Endothelial cell of umbilical vein (primary cell): ENCODE results near the gene TBCC. TPM values are rescaled to one million over a fixed set of nuclear protein-coding genes. Genes with fewer than 3 reads are reported as not detected.

Source experiments
- BruUV-seq: library from RNA; stranded (reverse); fragments of 400-500 nt; replicated peaks from 2 replicates; lab custom pipeline; 2021; lab: Mats Ljungman, UMichigan
- CTCF ChIA-PET: fragments of 300-600, 350-600 bp; sonication (Branson Sonifier 250); formaldehyde crosslinking; loops from one replicate; lab custom pipeline; 2021; ENCODE audit warnings: antibody characterized with exemption, inconsistent platforms; lab: Charles Lee
- POLR2A ChIA-PET: fragments of 300-600, 350-600 bp; sonication (Branson Sonifier 250); formaldehyde crosslinking; loops from one replicate; lab custom pipeline; 2021; ENCODE audit warnings: antibody characterized with exemption, inconsistent platforms; lab: Charles Lee
- DNase-seq: peaks from one replicate; pipeline ENCODE4 v3.0.0-alpha.2; 2011; ENCODE audit warnings: low read depth, low spot score
- FAIRE-seq: peaks from 2 replicates; lab custom pipeline; 2011; peaks lifted over from hg19 to GRCh38; lab: Jason Lieb, UNC
- H2AFZ ChIP-seq: 2 replicates; pipeline ENCODE4 v1.6.0; 2012; ENCODE audit warnings: low read depth, low read length, control low read depth, inconsistent platforms
- H3K27ac ChIP-seq: 2 replicates; pipeline ENCODE4 v1.5.1; 2011; ENCODE audit warnings: low read depth, mild to moderate bottlenecking, control low read depth, low read length, moderate library complexity; ENCODE audit not compliant: insufficient read depth
- H3K27me3 ChIP-seq, 2 experiments: 2 replicates each; pipeline versions ENCODE4 v1.6.0 to v1.6.1; 2011; ENCODE audit warnings: low read length in 2 of 2, mixed read lengths in 1 of 2; ENCODE audit not compliant: control insufficient read depth in 2 of 2, insufficient read depth in 2 of 2
- H3K36me3 ChIP-seq, 2 experiments: 2 replicates in 1 of 2; 3 replicates in 1 of 2; pipeline ENCODE4 v1.5.1; 2011; ENCODE audit warnings: low read length in 2 of 2, mild to moderate bottlenecking in 1 of 2, moderate library complexity in 1 of 2; ENCODE audit not compliant: control insufficient read depth in 2 of 2, insufficient read depth in 2 of 2; ENCODE audit errors: extremely low read depth in 1 of 2
- H3K4me1 ChIP-seq: 3 replicates; pipeline ENCODE4 v1.5.1; 2011; ENCODE audit warnings: mild to moderate bottlenecking, low read length; ENCODE audit not compliant: control insufficient read depth, insufficient read depth; ENCODE audit errors: extremely low read depth
- H3K4me2 ChIP-seq: 2 replicates; pipeline ENCODE4 v1.6.1; 2011; ENCODE audit warnings: low read length, control low read depth, mixed read lengths; ENCODE audit not compliant: insufficient read depth
- H3K4me3 ChIP-seq, 3 experiments: fragments of 200-600 bp in 1 of 3; sonication (generic), shearing (Covaris generic) in 1 of 3; replicated peaks in 1 of 3; 2 replicates each; pipeline ENCODE4 v1.5.1; 2011 to 2016; ENCODE audit warnings: control low read depth in 3 of 3, low read length in 3 of 3, mild to moderate bottlenecking in 2 of 3, inconsistent platforms in 1 of 3, low read depth in 1 of 3, moderate library complexity in 1 of 3; ENCODE audit not compliant: insufficient read depth in 1 of 3
- H3K79me2 ChIP-seq: 2 replicates; pipeline ENCODE4 v1.6.0; 2012; ENCODE audit warnings: low read length, inconsistent platforms; ENCODE audit not compliant: control insufficient read depth, insufficient read depth
- H3K9ac ChIP-seq: replicated peaks from 2 replicates; pipeline ENCODE3; 2011; ENCODE audit warnings: low read length, control low read depth; ENCODE audit not compliant: insufficient read depth; ENCODE audit errors: extremely low read depth
- H3K9me1 ChIP-seq: replicated peaks from 3 replicates; pipeline ENCODE4 v1.6.0; 2011; ENCODE audit warnings: mild to moderate bottlenecking, low read length; ENCODE audit not compliant: control insufficient read depth, insufficient read depth; ENCODE audit errors: extremely low read depth
- H3K9me3 ChIP-seq: replicated peaks from 2 replicates; pipeline ENCODE4 v1.5.1; 2012; ENCODE audit warnings: low read length, inconsistent platforms; ENCODE audit not compliant: control insufficient read depth, insufficient read depth
- H4K20me1 ChIP-seq: replicated peaks from 2 replicates; pipeline ENCODE3; 2011; ENCODE audit warnings: mild to moderate bottlenecking, low read length; ENCODE audit not compliant: control insufficient read depth, insufficient read depth; ENCODE audit errors: extremely low read depth
- EZH2 ChIP-seq: IDR thresholded peaks from 2 replicates; pipeline ENCODE4 v1.6.1; 2012; ENCODE audit warnings: borderline replicate concordance, low read depth, mild to moderate bottlenecking, moderate library complexity, low read length, inconsistent platforms; ENCODE audit not compliant: severe bottlenecking
- FOS ChIP-seq: IDR thresholded peaks from 2 replicates; pipeline ENCODE4 v1.6.1; 2011; ENCODE audit warnings: mild to moderate bottlenecking, low read length, moderate library complexity, borderline replicate concordance; ENCODE audit not compliant: insufficient read depth
- GATA2 ChIP-seq: IDR thresholded peaks from 2 replicates; pipeline ENCODE4 v1.7.0; 2011; ENCODE audit warnings: low read depth, mild to moderate bottlenecking, moderate library complexity, mixed read lengths, low read length; ENCODE audit not compliant: insufficient read length, insufficient read depth
- JUN ChIP-seq: IDR thresholded peaks from 2 replicates; pipeline ENCODE4 v1.6.1; 2011; ENCODE audit warnings: borderline replicate concordance, low read depth; ENCODE audit not compliant: insufficient read length, insufficient read depth
- POLR2A ChIP-seq: IDR thresholded peaks from 2 replicates; pipeline ENCODE4 v1.6.1; 2012; ENCODE audit warnings: low read depth, mild to moderate bottlenecking, control low read depth, low read length
- POLR2AphosphoS5 ChIP-seq: IDR thresholded peaks from 2 replicates; pipeline ENCODE4 v1.6.1; 2012; ENCODE audit warnings: low read depth, mild to moderate bottlenecking, control low read depth, low read length, moderate library complexity; ENCODE audit not compliant: insufficient read depth
- dilution Hi-C: fragments of 300-500 bp; cut with MboI; formaldehyde crosslinking; loops from one replicate; pipeline ENCODE4 v1.15.0; 2019; ENCODE audit warnings: low sequenced_read_pairs; ENCODE audit not compliant: extremely low pct_ligation_motif_present
- intact Hi-C: fragments of 100-400 bp; cut with micrococcal nuclease; formaldehyde crosslinking; loops from one replicate; pipeline ENCODE4 v1.10.0; 2022
- polyA plus RNA-seq, 4 experiments: library from polyadenylated mRNA; depleted of rRNA in 3 of 4; stranded (reverse) in 3 of 4; unstranded in 1 of 4; fragments of >200 nt; gene quantifications; 2 replicates each; pipeline versions ENCODE4 v1.2.1 to v1.2.3, GENCODE V29; 2011 to 2012; ENCODE audit warnings: missing spikeins in 1 of 4
- total RNA-seq: library from RNA; stranded (reverse); gene quantifications from 2 replicates; pipeline ENCODE4 v1.2.3, GENCODE V29; 2021
- TF ChIP-seq, protein P1 (sequence below), 2 donors: IDR thresholded peaks; 1 replicate in 1 of 2; 2 replicates in 1 of 2; pipeline ENCODE4 v1.5.1; 2011; ENCODE audit warnings: low read length in 2 of 2, mild to moderate bottlenecking in 2 of 2, moderate library complexity in 2 of 2, control low read depth in 1 of 2, inconsistent platforms in 1 of 2, low read depth in 1 of 2; ENCODE audit not compliant: insufficient read depth in 1 of 2; ENCODE audit errors: extremely low read depth in 1 of 2
- TF ChIP-seq, protein P2 (sequence below): IDR thresholded peaks from 2 replicates; pipeline ENCODE4 v1.6.1; 2011; ENCODE audit not compliant: insufficient read depth, insufficient read length

Gene TBCC
- total and polyA plus RNA-seq, 2 donors (not counting 3 experiments of a cell fraction or from before 2014, with no cell fraction given): 15.9 to 19.1 TPM

DNA sequence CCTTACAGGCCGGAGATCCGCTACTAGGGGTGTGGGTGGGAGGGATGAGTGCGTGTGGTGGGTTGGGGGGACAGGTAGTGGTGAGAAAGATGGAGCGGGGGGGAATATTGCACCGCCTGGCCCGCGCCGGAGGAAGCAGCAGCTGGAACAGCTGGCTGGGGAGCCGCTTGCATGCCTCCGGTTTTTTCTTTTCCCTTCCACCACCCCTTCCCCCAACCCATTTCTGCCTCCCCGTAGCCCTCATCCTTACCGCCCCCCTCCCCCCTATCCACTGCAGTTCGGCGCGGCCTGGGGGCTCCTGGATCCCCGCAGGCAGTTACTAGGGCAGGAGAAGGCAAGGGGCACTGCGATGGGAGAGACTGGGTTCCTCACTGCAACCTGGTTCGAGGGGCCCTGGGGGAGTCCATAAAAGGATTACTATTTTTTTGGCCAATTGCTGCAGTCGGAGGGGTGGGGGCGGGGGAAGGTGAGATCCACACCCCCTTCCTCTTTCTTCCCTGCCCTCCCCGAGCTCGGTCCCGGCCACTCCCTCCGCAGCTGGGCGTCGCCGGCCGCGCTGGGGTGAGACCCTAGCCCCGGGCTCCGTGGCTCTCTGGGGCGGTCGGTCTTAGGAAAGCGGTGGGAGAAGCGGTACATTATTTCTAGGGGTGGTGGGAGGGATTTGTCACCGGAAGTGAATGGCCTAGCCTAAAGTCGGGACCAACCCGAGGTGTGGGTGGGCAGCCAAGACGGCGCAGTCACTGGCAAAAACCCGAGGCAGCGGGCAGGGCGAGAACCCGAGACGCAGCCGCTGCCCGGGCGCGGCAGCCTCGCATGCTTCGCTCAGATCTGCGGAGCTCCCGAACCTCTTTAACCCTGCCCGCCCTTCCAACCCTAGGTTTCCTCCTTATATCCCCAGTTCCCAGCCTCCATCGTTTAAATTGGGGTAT, 824 bp upstream of the TBCC start:
- CTCF ChIA-PET: interaction anchor here (0.6 to 4.0 kb wide), 7 partner anchors 12 to 133 kb away, joined by 3 to 27 read pairs (median 4); partner anchors contain the start of gene RPL7L1
- Histone ChIP-seq H3K9ac (peak overlapping the region; percentile 94), H3K9me3 (no peaks in the 10 kb centered on the region), H3K4me2 (peak overlapping the region; percentile 96), H3K4me1 (peaks cover 25% of the 10 kb centered on the region), H2AFZ (peak overlapping the region; percentile 76), H3K27ac (peak overlapping the region; percentile 72), H3K4me3 (peak overlapping the region; percentile 66 to 92 (median 84)), H3K36me3 (no peaks in the 10 kb centered on the region), H3K27me3 (no peaks in the 10 kb centered on the region), H3K79me2 (peaks cover 19% of the 10 kb centered on the region), H4K20me1 (no peaks in the 10 kb centered on the region), H3K9me1 (no peaks in the 10 kb centered on the region)
- peak; percentile 91 for FAIRE-seq
- dilution Hi-C loops: no loop called here
- TF ChIP-seq EZH2 (no peak), POLR2AphosphoS5 (peak; percentile 84), POLR2A (peak; percentile 94)
- peak; percentile 93 for DNase-seq
- no TSS peak for BruUV-seq
- intact Hi-C loops: loop anchor here (1.0 to 5.0 kb wide), 6 partner anchors 20 to 428 kb away; partner anchors contain the start of genes BICRAL and RPL7L1
- POLR2A ChIA-PET: interaction anchor here (1.1 to 2.8 kb wide), 6 partner anchors 20 to 133 kb away, joined by 4 to 39 read pairs (median 6); partner anchors contain the start of genes BICRAL and RPL7L1

DNA sequence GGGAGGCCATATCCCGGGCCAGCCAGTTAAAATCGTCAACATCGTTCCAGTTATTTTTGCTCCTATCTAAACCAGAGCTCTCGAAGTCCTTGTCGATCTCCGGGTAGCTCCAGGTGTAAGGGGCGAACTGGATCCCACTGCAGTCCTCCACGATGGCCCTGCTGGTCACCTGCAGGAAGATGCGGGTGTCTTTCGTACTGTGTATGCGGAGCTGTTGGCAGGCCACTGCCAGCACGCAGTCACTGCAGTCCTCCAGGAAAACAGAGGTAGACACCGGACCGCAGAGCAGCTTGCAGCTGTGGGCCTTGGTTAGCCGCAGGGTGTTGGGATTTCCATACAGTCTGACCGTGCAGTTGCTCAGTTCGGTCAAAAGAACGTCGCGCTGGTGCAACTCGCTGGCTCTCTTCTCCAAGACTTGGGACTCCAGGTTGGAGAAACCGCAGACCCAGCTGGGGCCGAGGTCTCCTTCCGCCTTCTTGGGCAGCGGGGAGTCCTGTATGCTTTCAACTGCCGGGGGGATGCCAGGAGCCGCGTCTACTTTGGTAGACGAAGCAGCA, 742 bp downstream of the TBCC start:
- ChIA-PET POLR2A (interaction anchor here (0.7 to 2.8 kb wide), 8 partner anchors 11 to 181 kb away, joined by 3 to 39 read pairs (median 7); partner anchors contain the start of genes BICRAL and RPL7L1), CTCF (interaction anchor here (1.0 to 4.0 kb wide), 8 partner anchors 14 to 131 kb away, joined by 3 to 27 read pairs (median 4); partner anchors contain the start of gene BICRAL)
- DNase-seq (peak; percentile 39), FAIRE-seq (no peak)
- intact Hi-C loops (loop anchor here (5.0 kb wide), 1 partner anchor 147 kb away; a partner anchor contains a TSS), dilution Hi-C loops (no loop called here)
- Histone ChIP-seq H3K9me1 (no peaks in the 10 kb centered on the region), H4K20me1 (no peaks in the 10 kb centered on the region), H3K9ac (peak overlapping the region; percentile 92), H3K27ac (peak overlapping the region; percentile 64), H3K4me2 (peak overlapping the region; percentile 63), H3K36me3 (no peaks in the 10 kb centered on the region), H2AFZ (no peak overlapping the region), H3K4me1 (peaks cover 25% of the 10 kb centered on the region), H3K27me3 (no peaks in the 10 kb centered on the region), H3K4me3 (peak overlapping the region; percentile 65 to 90 (median 76)), H3K79me2 (peaks cover 19% of the 10 kb centered on the region), H3K9me3 (no peaks in the 10 kb centered on the region)
- TF ChIP-seq GATA2: no peak
- TF ChIP-seq EZH2: no peak
- no peak for TF ChIP-seq POLR2AphosphoS5
- TF ChIP-seq JUN: no peak
- no peak for TF ChIP-seq FOS
- no peak for TF ChIP-seq POLR2A
- TF ChIP-seq, protein P1, sequence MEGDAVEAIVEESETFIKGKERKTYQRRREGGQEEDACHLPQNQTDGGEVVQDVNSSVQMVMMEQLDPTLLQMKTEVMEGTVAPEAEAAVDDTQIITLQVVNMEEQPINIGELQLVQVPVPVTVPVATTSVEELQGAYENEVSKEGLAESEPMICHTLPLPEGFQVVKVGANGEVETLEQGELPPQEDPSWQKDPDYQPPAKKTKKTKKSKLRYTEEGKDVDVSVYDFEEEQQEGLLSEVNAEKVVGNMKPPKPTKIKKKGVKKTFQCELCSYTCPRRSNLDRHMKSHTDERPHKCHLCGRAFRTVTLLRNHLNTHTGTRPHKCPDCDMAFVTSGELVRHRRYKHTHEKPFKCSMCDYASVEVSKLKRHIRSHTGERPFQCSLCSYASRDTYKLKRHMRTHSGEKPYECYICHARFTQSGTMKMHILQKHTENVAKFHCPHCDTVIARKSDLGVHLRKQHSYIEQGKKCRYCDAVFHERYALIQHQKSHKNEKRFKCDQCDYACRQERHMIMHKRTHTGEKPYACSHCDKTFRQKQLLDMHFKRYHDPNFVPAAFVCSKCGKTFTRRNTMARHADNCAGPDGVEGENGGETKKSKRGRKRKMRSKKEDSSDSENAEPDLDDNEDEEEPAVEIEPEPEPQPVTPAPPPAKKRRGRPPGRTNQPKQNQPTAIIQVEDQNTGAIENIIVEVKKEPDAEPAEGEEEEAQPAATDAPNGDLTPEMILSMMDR (IDR thresholded peaks at IDR 0.05; ENCODE audit: extremely low read depth in 1 of 2, insufficient read depth in 1 of 2, low read depth in 1 of 2, low read length in 2 of 2): no peak
- TF ChIP-seq, protein P2, sequence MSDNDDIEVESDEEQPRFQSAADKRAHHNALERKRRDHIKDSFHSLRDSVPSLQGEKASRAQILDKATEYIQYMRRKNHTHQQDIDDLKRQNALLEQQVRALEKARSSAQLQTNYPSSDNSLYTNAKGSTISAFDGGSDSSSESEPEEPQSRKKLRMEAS: no peak
- BruUV-seq: no TSS peak
